RWPE2 (cell line): ENCODE results near the gene LRP1B.

Experiments
- ATAC-seq: fragments of 200-7000 bp; cut with Tn5 transposase; 3 replicates; pipeline ENCODE4 v1.9.1; 2021; ENCODE audit warnings: low read depth
- DNase-seq: peaks from one replicate; pipeline ENCODE4 v3.0.0-alpha.2; 2020; ENCODE audit warnings: low spot score
- H3K27ac ChIP-seq: fragments of 450-650 bp; 2 replicates; pipeline ENCODE4 v1.5.1; 2017; ENCODE audit warnings: mild to moderate bottlenecking; ENCODE audit not compliant: poor library complexity, severe bottlenecking
- H3K27me3 ChIP-seq: fragments of 250-450 bp; sonication (Bioruptor Pico); 2 replicates; pipeline ENCODE4 v1.5.1; 2021; ENCODE audit warnings: mild to moderate bottlenecking, moderate library complexity; ENCODE audit not compliant: insufficient read depth, poor library complexity, severe bottlenecking
- H3K36me3 ChIP-seq: fragments of 250-450 bp; sonication (Bioruptor Pico); 2 replicates; pipeline ENCODE4 v1.5.1; 2020; ENCODE audit warnings: low read depth, mild to moderate bottlenecking, moderate library complexity
- H3K4me1 ChIP-seq: fragments of 250-450 bp; sonication (Bioruptor Pico); 2 replicates; pipeline ENCODE4 v1.5.1; 2021; ENCODE audit warnings: mild to moderate bottlenecking, moderate library complexity; ENCODE audit not compliant: insufficient read depth, poor library complexity, severe bottlenecking
- H3K4me3 ChIP-seq: fragments of 250-450 bp; sonication (Bioruptor Pico); 2 replicates; pipeline ENCODE4 v1.5.1; 2021; ENCODE audit warnings: mild to moderate bottlenecking, moderate library complexity; ENCODE audit not compliant: severe bottlenecking
- H3K9me3 ChIP-seq: fragments of 250-450 bp; sonication (Bioruptor Pico); 2 replicates; pipeline ENCODE4 v1.5.1; 2021; ENCODE audit warnings: mild to moderate bottlenecking, moderate library complexity; ENCODE audit not compliant: severe bottlenecking
- TF ChIP-seq, protein P1 (sequence below): fragments of 450-650 bp; IDR thresholded peaks from one replicate; pipeline ENCODE4 v1.5.1; 2017; ENCODE audit warnings: mild to moderate bottlenecking, moderate library complexity; ENCODE audit not compliant: poor library complexity, severe bottlenecking

Gene LRP1B

DNA sequence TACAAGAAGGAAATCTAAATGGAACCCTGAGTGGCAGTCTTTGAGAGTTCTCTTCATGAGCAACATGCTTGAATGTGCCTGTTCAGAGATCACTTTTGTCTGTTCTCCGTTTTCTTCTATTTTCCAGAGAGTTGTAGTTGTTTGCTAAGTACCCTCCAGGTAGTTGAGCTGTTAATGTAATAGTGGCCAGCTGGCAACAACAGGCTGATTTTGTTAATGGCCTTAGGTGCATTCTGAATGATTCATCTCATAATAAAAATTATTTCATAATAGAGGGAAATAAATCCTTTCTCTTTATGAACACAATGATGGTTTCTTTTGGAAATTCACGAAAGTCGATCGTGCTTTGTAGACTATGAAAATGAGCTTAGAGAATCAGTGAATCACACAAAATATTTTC, 136.8 kb downstream of the LRP1B start:
- Histone ChIP-seq H3K36me3 (no peaks in the 10 kb centered on the region), H3K27ac (no peak overlapping the region), H3K4me1 (no peaks in the 10 kb centered on the region), H3K9me3 (no peaks in the 10 kb centered on the region), H3K27me3 (no peaks in the 10 kb centered on the region), H3K4me3 (no peak overlapping the region)
- TF ChIP-seq, protein P1, sequence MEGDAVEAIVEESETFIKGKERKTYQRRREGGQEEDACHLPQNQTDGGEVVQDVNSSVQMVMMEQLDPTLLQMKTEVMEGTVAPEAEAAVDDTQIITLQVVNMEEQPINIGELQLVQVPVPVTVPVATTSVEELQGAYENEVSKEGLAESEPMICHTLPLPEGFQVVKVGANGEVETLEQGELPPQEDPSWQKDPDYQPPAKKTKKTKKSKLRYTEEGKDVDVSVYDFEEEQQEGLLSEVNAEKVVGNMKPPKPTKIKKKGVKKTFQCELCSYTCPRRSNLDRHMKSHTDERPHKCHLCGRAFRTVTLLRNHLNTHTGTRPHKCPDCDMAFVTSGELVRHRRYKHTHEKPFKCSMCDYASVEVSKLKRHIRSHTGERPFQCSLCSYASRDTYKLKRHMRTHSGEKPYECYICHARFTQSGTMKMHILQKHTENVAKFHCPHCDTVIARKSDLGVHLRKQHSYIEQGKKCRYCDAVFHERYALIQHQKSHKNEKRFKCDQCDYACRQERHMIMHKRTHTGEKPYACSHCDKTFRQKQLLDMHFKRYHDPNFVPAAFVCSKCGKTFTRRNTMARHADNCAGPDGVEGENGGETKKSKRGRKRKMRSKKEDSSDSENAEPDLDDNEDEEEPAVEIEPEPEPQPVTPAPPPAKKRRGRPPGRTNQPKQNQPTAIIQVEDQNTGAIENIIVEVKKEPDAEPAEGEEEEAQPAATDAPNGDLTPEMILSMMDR, result no peak
- no peak for ATAC-seq
- no peak for DNase-seq

DNA sequence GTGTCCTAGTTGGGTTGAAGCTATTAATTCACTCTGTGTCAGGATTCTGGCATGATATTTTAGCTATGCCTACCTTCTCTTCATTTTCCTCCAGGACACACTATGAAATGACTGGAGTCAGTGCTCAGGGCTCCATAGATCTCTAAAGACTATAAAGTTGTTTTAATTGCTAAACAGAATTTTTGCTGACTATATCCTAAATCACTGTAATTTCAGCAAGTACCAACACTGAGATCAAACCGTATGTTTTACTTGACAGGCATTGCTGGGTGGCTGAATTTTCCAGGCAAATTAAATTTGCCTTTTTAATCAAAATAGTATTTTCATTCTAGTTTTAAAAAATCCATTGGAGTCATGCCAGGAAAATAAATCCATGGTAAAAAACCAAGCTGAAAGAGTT, 138.1 kb downstream of the LRP1B start:
- no peak for ATAC-seq
- H3K27ac ChIP-seq, result no peak overlapping the region
- H3K9me3 ChIP-seq, result no peaks in the 10 kb centered on the region
- H3K4me3 ChIP-seq, result no peak overlapping the region
- H3K27me3 ChIP-seq, result no peaks in the 10 kb centered on the region
- no peaks in the 10 kb centered on the region for H3K36me3 ChIP-seq
- TF ChIP-seq, protein P1, result no peak
- H3K4me1 ChIP-seq, result no peaks in the 10 kb centered on the region
- no peak for DNase-seq

DNA sequence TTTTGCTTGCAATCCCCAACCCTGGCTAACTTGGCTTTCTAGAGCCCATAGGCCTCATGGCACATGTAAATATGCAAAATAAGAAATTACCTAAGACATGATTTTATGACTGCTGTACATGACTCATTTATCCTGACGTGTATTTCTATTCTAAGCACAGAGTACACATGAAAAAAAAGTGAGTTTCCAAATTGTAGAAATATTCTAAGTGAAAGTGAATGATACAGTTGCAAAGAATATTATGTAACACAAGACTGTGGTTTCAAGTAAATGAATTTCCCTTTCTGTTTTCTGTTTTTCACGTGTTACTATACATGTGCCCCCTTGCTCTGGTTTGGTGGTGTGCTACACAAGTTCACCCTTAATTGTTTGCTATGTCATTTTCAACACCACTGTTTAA, 162.4 kb downstream of the LRP1B start:
- Histone ChIP-seq H3K36me3 (no peaks in the 10 kb centered on the region), H3K9me3 (no peaks in the 10 kb centered on the region), H3K27me3 (no peaks in the 10 kb centered on the region), H3K27ac (no peak overlapping the region), H3K4me1 (no peaks in the 10 kb centered on the region), H3K4me3 (no peak overlapping the region)
- TF ChIP-seq, protein P1, result no peak
- ATAC-seq (peak; percentile 76), DNase-seq (no peak)

- no peaks in the 10 kb centered on the region for H3K36me3 ChIP-seq
- H3K4me1 ChIP-seq, result no peaks in the 10 kb centered on the region
- TF ChIP-seq, protein P1, result no peak
- H3K9me3 ChIP-seq, result no peaks in the 10 kb centered on the region
- DNase-seq (no peak), ATAC-seq (no peak)
- H3K27me3 ChIP-seq, result no peaks in the 10 kb centered on the region
- H3K27ac ChIP-seq, result no peak overlapping the region
- H3K4me3 ChIP-seq, result no peak overlapping the region
Observed at GRCh38 chr2:141967980-141968379, 162.8 kb downstream of the LRP1B start.

GRCh38 chr2:141967503-141967902, 163.3 kb downstream of the LRP1B start:
- H3K36me3 ChIP-seq, result no peaks in the 10 kb centered on the region
- no peak overlapping the region for H3K4me3 ChIP-seq
- TF ChIP-seq, protein P1, result no peak
- H3K27ac ChIP-seq, result no peak overlapping the region
- no peaks in the 10 kb centered on the region for H3K9me3 ChIP-seq
- DNase-seq (no peak), ATAC-seq (no peak)
- no peaks in the 10 kb centered on the region for H3K4me1 ChIP-seq
- no peaks in the 10 kb centered on the region for H3K27me3 ChIP-seq
